GM21723 (cell line): ENCODE results near the gene TRDN.
"Not testable (repeated sequence)": the region's sequence is repeated elsewhere in the genome, so short reads cannot be mapped to it uniquely, and the experiment has no call there.

Experiments used
- ATAC-seq: cut with Tn5 transposase; IDR thresholded peaks from one replicate; pipeline ENCODE4 v1.9.1; 2021; ENCODE audit warnings: mild to moderate bottlenecking, moderate library complexity; ENCODE audit not compliant: unreplicated experiment

TRDN gene

DNA sequence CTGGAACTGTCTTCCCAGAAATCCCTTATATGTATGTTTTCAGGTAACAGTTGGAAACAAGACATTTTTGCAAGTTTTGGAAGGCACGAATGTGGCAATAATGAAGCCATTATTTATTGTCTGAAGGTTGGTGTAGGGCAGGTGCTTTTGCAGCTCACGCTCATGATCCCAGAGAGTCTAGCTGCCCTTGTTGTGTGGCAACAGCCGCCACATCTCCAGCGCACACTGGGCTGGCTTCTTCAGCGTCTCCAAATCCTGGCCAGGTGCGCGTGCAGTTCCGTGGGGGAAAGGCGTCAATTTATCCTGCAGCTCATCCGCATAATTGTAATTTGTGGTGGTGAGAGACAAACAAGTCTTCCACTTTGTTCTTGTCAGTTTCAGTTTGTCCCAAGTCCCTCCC, 71.2 kb downstream of the TRDN start:
- ATAC-seq: no peak

DNA sequence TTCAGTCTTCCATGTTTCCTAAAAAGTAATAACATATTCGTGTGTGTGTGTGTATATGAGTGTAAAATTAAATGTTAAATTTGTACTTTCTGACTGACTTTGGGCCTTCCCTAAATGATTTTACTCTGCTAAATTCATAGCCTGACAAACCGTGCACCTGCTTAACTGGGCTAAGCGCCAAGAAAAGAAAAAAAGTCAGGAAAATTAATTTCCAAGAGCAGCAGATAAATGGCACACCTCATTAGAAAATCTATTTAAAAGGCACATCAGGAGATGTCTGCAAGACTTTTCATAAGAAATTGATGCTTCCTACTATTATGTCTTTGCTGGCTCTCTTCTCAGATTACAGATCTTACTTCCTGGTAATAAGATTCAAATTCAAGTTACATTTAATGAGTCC, 72.4 kb downstream of the TRDN start:
- ATAC-seq: no peak

DNA sequence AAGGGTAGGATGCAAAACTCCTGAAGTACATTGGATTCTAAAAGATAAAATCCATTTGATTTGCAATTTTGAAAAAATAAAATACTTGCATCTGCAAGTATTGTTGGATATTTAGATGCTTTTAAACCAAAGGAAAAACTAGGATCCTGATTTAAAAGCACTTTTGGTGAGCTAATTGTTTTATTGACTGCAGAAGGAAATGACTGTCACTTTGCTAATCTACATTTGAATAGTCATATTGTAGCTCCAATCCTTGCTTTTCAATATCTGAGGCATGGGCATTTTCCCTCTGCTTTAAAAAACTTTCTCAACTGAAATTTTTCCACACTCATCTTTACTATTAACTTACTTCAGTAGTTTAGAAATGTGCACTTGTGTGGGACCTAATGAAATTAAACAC, 74.1 kb downstream of the TRDN start:
- no peak for ATAC-seq

DNA sequence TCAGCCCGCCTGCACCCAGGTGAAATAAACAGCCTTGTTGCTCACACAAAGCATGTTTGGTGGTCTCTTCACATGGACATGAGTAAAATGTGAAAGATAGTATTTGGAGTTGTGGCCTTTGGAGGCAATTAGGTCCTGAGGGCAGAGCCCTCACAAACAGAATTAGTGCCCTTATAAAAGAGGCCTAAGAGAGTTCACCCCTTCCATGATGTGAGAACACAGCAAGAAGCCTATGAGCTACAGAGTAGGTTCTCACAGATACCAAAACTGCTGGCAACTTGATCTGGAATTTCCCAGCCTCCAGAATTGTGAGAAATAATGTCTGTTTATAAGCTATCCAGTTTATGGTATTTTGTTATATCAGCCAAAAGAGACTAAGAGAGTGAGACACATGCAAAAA, 74.5 kb downstream of the TRDN start:
- no peak for ATAC-seq

DNA sequence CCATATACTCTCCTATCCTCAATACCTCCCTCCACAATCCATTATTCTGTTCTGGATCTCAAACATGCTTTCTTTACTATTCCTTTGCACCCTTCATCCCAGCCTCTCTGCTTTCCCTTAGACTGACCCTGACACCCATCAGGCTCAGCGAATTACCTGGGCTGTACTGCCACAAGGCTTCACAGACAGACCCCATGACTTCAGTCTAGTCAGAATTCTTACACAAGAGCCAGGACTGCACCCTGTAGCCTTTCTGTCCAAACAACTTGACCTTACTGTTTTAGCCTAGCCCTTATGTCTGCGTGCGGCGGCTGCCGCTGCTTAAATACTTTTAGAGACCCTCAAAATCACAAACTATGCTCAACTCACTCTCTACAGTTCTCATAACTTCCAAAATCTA, 76.9 kb downstream of the TRDN start:
- not testable (repeated sequence) for ATAC-seq

DNA sequence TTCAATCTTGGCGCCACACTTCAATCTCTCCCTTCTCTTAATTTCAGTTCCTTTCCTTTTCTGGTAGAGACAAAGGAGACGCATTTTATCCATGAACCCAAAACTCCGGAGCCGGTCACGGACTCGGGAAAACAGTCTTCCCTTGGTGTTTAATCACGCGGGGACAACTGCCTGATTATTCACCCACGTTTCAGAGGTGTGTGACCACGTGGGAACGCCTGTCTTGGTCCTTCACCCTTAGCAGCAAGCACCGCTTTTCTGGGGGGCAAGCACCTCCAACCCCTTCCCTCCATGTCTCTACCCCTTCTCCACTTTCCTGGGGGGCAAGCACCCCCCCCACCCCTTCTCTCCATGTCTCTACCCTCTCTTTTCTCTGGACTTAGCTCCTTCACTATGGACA, 79.3 kb downstream of the TRDN start:
- not testable (repeated sequence) for ATAC-seq

DNA sequence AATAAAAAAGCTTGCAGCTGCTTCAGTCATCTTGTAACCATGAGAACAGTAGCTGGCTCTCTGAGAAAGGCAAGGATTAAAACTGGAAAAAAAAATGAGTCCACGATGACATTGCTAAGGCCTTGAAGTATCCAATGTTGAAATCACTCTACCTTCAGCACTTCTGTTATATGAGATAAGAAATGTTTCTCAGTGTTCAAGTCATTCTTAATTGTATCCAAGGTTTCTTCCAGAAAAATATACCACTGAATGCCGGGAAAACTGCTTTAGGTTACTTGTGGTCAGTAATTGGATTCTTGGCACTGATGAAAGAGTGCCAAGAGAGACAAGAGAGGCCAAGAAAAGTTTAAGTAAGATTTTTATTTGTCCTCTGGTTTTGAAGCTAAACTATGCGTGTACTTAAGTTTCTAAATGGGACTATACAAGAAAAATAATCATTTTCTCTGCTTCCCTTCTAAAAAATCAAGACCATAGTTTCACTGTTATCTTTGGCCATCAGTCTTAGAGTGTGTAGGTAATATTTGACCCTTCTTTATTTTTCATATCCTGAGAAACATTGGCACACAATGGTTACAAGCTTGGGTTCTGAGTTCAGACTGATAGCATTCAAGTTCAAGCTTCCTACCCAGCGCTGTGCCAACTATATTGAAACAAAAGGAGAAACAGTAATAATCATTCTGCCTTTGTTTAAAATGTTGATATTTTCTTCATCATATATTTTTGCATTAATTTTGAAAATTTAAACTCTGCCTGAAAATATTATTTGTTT, 84.6 kb downstream of the TRDN start:
- no peak for ATAC-seq

DNA sequence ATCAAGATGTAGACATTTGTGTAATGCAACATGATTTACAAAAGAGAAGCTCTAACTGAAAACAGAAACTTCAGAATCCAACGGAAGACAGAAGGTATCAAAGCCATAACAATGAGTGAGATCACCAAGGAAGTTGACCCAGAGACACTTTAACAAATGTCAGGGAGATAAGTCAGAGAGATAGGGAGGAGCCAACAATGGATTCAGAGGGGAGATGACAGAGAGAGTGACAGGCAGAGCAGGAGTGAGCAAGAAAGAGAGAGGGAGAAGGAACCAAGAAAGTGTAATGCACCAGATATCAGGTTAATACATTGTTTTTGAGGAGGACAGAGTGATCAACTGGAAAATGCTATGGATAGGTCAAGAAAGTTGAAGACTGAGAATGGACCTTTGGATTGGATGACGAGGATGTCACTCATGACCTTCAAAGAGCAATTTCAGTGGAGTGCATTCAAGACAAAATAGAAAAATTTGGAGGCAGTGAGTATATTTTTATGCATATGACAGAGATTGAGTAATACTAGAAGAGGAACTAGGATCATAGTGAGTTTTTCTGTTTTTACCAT, 86.6 kb downstream of the TRDN start:
- ATAC-seq: no peak

DNA sequence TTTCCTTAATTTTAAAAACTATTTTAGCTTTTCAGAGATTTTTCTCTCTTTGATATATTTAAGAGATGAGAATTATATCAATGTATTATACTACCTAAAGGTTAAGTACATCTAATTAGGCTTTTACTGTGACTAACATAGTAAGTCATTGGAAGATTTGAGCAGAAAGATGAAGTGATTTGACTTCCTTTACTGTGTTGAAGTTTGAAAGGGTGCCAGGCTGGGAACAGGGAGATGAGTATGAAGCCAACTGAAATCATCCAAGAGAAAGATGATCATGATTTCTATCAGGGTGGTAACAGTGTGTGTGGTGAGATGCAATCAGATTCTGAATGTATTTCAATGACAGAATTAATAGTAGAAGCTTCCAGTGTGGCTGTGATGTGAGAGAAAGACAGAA, 87.3 kb downstream of the TRDN start:
- ATAC-seq: no peak

DNA sequence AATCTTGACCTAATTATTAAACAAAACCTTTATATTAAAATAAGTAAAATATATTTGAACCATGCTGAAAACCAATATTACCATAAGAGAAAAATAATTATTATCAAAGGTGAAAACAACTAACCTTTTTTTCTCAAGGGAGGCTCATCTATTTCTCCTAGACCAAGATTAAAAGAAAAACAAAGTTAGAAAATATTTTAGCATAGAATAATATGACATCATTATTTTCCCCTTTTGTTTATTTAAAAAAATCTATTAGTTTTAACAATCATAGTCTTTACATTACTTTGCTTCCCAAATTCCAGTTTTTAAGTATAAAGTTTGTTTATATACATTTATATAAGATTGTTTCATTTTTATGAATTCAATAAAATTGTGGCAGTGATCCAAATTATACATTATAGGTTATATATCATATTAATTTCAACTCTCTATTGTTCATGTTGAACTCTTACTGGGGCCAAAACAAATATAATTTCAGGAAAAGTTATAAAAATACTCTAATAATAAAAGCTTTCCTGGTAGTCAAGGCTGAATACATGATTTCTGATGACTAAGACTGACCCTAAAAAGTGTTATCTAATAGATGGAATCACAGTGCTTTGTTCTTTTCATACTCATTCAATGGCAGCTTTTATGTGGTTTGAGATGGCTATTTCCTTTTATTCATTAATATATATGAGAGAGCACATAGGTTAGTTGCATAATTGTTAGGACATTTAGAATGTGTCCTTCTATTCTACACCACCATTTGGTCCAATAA, 89.4 kb downstream of the TRDN start:
- no peak for ATAC-seq

DNA sequence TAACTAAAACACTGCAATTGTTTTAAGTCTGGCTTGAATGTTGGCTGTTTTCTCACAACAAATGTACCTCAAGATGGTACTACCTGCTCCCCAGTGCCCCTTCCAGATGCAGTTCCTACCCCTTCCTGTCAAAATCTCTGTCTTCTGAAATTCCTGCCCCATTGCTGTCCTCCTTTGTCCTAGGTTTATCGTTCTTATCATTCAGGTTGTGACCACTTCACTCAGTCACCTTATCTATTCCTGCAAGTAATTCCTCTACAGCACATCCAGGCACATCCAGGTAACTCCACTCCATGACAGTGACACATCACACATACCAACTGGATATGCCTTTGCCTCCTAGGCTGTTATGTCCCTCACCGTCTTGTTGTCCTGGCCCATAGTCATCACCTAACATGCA, 90.2 kb downstream of the TRDN start:
- no peak for ATAC-seq

DNA sequence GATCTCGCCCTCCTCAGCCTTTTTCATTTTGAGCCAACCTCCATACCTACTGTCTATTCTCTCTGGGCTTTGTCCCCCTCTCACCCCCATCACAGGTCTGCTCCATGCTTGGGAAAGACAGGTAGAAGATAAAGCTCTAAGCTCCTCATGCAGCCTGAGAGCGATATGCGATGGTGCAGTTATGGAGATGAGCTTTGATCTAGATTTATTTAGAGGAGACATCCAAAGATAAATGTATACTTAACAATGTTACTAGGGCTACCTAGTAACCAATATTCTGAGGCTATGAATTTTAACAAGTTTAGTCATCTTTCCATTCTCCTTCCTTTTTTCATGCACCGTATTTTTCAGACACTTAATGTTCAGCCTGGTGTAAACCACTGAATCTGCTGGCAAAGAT, 95.3 kb downstream of the TRDN start:
- no peak for ATAC-seq

DNA sequence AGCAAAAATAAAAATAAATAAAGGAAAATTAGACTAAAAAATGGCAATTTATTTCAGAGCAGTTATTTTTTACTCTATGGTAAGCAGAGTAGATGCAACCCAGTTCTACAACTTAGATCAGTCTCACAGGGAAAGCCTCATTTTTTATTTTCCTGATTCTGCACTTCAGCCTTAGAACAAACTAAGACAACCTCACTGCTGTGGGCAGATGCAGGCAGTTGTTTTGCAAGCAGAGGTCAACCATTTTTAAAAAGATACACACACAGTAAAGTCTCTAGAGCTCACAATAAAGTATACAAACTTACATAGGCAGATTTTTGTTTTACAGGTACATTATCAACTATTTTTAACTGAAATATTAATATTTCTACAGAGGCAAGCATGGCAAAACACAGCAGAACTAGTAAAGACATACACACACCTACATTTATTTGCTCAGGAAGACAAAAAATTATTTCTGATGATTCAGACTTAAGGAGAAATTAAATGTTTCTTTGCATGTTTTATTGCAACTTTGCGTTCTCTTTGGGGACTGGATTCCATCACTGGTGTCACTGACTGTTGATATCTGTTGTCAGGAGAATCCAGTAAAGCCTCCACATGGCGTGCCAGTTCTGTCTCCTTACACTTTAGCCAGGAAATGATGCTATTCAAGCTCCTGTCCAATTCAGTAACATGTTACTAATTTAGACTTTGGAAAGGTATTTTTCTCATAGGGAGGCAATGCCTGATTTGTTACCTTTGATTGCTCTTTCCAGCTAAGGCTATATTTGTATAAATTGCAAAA, 102.7 kb downstream of the TRDN start:
- ATAC-seq: no peak

DNA sequence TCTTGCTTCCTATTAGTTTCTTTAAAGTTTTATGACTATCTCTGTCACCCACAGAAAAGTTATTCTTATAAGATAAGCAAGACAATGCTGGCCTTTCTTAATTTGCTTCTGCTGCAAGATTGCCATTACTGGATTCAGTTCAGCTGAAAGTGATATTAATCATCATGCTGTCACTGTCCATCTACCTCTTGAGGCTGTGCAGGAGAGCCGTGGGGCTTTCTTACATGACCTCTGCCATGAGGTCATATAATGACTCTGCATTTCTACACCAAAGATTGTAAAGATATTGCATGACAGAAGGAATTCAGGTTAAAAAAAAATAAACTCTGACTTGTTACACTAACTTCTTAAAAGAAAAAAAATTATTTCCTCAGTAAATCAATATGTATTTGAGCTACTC, 106.9 kb downstream of the TRDN start:
- ATAC-seq: no peak

DNA sequence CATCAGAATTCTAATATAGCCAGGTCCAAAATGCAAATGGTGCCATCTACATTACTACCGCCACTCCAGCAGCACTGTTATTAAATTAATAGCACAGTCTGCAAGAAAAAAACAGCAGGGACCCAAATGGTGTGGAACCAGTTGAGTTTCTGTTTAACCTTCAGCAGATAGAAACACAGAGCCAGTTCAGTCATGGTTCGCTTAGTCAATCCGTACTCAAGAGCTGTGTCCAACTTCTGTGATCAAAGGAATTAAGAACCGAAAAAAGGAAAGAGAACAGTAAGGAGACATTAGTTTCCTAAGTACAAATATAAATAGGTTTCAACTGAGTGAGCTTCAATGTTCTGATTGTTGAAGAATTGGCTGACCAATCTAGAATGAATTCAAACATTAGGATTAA, 107.7 kb downstream of the TRDN start:
- no peak for ATAC-seq

DNA sequence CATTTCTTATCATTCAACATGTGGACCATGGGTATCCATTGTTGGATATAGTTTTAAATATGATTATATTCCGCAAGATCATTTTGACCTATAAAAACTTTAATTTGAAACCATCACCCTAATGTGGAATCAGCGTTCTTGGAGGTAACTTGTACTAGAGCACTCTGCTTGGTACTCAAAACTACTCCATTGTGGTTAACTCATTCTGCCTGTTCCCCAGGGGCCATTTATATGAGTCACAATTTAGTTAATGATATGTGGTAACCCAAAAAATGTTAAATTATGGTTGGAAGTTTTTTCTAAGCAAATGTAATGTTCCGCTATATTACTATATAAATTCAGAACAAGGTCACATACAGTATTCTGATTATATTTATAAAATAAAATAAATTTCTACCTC, 109.3 kb downstream of the TRDN start:
- ATAC-seq: no peak

DNA sequence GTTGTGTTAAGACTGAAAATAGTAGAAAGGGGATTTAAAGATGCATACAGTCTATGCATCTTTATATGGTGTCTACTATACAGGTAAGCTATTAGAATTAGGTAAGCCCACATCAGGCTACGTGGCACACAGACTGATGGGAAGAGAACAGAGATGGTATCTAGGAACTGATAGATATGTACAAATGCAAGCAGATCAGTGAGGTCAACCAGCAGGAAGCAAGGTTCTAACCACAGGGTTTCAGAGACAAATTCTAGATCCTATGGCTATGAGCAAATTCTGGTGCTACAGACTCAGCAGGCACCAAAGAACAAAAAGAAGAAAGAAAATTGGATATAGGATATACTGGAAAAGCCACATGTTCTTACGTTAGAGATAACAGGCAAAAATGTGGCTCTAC, 110.6 kb downstream of the TRDN start:
- ATAC-seq: no peak

DNA sequence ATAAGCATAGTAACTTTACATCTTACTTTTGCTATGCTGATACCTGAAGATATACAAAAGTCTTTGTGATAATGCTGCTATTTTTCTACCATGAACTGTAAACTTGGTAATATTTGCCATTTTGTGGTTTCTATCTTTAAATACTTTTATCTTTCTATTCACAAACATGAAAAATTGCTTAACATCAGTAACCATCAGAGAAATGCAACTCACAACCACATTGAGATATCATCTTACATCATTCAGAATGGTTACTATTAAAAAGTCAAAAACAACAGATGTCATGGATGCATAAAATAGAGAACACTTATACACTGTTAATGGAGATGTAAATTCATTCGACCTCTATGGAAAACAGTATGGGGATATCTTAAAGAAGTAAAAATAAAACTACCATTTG, 112.0 kb downstream of the TRDN start:
- ATAC-seq: no peak

DNA sequence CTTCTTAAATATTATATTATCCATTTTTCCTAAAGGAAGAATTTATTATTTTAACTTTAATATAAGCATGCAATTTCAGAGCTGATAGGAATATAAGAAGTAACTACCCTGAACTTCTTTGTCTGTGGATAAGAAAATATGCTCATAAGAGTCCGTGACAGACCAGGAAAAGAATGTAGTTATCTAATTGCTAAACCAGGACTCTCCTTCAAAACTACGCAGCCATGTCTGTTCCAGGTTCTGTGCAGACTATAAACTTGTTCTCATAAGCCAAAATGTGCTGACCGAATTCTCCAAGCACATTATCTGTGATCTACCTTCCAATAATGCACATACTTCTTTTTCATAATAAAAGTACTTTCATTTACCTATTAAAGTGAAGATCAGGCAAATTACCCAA, 116.5 kb downstream of the TRDN start:
- no peak for ATAC-seq

DNA sequence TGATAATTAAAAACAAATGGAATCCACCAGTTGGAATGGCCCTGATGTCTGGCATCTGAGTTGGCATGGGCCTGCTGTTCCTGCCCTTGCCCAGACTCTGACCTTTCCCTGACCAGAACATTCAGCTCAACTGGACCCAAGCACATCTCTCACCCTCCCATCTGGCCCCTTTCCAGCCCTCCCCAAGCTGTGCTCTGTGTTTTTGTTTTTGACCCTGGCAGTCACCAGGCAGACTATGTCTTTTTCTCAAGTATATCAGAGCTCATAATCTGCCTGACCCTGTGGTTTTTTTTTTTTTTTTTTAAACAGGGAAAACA, 117.6 kb downstream of the TRDN start:
- ATAC-seq: no peak

DNA sequence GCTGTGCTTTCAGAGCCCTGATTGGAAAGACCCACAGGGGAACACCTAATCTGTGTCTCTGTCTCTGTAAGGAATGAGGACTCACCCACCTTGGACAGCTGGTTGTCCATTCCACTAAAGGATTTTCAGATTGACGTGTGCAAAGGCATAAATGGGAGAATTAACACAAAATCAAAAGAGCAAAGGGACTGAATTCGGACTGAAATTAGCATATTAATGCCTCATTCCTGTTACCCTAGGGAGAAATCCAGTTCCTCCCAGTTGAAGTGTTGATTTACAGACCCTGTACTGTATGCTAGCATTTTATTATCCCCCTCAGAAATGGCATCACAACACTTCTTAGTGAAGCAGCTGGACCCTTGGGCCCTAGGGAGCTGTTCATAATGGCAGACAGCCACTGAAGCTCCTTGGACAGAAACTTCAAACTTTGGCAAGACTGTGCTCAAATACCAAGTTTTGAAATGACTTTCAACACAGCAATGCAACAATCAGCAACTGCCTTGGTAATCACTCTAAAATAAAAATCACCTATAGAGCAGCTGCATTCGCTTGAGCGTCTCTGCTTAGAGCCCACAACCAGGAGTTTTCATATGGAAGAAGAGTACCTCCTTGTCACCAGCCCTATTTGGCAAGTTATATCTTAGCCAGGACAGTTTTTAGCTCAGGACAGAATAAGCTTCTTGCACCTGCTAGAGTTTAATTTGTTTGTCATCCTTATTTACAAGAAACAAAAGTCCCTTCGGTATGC, 118.1 kb downstream of the TRDN start:
- no peak for ATAC-seq
